Hepatocyte (in vitro differentiated cells): ENCODE results near the gene GNL3. TPM values are rescaled to one million over a fixed set of nuclear protein-coding genes. Genes with fewer than 3 reads are reported as not detected.
"Not testable (repeated sequence)": the region's sequence is repeated elsewhere in the genome, so short reads cannot be mapped to it uniquely, and the experiment has no call there.

Source experiments
- DNase-seq: peaks from one replicate; pipeline ENCODE4 v3.0.0-alpha.2; 2016; ENCODE audit warnings: low spot score
- H2AFZ ChIP-seq: fragments of 200-600 bp; sonication (generic); 2 replicates; pipeline ENCODE4 v1.6.0; 2016; ENCODE audit warnings: antibody characterized with exemption, mild to moderate bottlenecking
- H3K27ac ChIP-seq: fragments of 200-600 bp; sonication (generic); 2 replicates; pipeline ENCODE4 v1.5.1; 2016; ENCODE audit warnings: mild to moderate bottlenecking
- H3K27me3 ChIP-seq: fragments of 200-600 bp; sonication (generic); 2 replicates; pipeline ENCODE4 v1.6.1; 2016
- H3K36me3 ChIP-seq: fragments of 200-600 bp; sonication (generic); replicated peaks from 2 replicates; pipeline ENCODE4 v1.5.1; 2016; ENCODE audit warnings: low read depth; ENCODE audit not compliant: insufficient read depth
- H3K4me1 ChIP-seq: fragments of 200-600 bp; sonication (generic); 2 replicates; pipeline ENCODE4 v1.5.1; 2016; ENCODE audit warnings: mild to moderate bottlenecking, moderate library complexity; ENCODE audit not compliant: insufficient read depth
- H3K4me2 ChIP-seq: fragments of 200-600 bp; sonication (generic); 2 replicates; pipeline ENCODE4 v1.6.0; 2016
- H3K4me3 ChIP-seq: fragments of 200-600 bp; sonication (generic); 2 replicates; pipeline ENCODE4 v1.5.1; 2016; ENCODE audit warnings: mild to moderate bottlenecking
- H3K79me2 ChIP-seq: fragments of 200-600 bp; sonication (generic); 2 replicates; pipeline ENCODE4 v1.6.0; 2017; ENCODE audit warnings: mild to moderate bottlenecking
- H3K9me2 ChIP-seq: fragments of 200-600 bp; sonication (generic); replicated peaks from 2 replicates; pipeline ENCODE4 v1.6.0; 2017; ENCODE audit warnings: mild to moderate bottlenecking; ENCODE audit not compliant: insufficient read depth
- H3K9me3 ChIP-seq: fragments of 200-600 bp; sonication (generic); 2 replicates; pipeline ENCODE4 v1.5.1; 2016; ENCODE audit warnings: low read depth, mild to moderate bottlenecking
- H4K20me1 ChIP-seq: fragments of 200-600 bp; sonication (generic); 2 replicates; pipeline ENCODE4 v1.6.0; 2016; ENCODE audit warnings: mild to moderate bottlenecking; ENCODE audit not compliant: insufficient read depth, poor library complexity, severe bottlenecking
- EZH2 ChIP-seq: fragments of 200-600 bp; sonication (generic); IDR thresholded peaks from 2 replicates; pipeline ENCODE4 v1.6.1; 2016; ENCODE audit warnings: antibody characterized with exemption, mild to moderate bottlenecking, borderline replicate concordance
- EZH2phosphoT487 ChIP-seq: fragments of 200-600 bp; sonication (generic); IDR thresholded peaks from one replicate; pipeline ENCODE4 v1.6.1; 2018; ENCODE audit warnings: antibody characterized with exemption, mild to moderate bottlenecking, low read depth, moderate library complexity; ENCODE audit not compliant: unreplicated experiment, severe bottlenecking
- WGBS: methylation state at CpG from one replicate; pipeline ENCODE4 v1.1.6; 2016; ENCODE audit warnings: low lambda C conversion rate; ENCODE audit errors: missing lambda C conversion rate; 5-methylcytosine and 5-hydroxymethylcytosine counted together
- polyA plus RNA-seq: library from polyadenylated mRNA; unstranded; fragments of >200 nt; fragmentation: Nextera tagmentation; extraction: Ambion mirVana; gene quantifications from 2 replicates; pipeline ENCODE4 v1.2.1, GENCODE V29; 2016
- total RNA-seq: library from RNA; depleted of rRNA; stranded (reverse); fragments of >200 nt; gene quantifications from 2 replicates; pipeline ENCODE4 v1.2.3, GENCODE V29; 2014
- TF ChIP-seq, protein P1 (sequence below): fragments of 200-600 bp; sonication (generic); IDR thresholded peaks from 2 replicates; pipeline ENCODE4 v1.5.1; 2016; ENCODE audit warnings: antibody characterized with exemption, mild to moderate bottlenecking; ENCODE audit not compliant: poor library complexity

The GNL3 gene
- total and polyA plus RNA-seq, 2 experiments from 2014 or later: 82.6 to 84.8 TPM

DNA sequence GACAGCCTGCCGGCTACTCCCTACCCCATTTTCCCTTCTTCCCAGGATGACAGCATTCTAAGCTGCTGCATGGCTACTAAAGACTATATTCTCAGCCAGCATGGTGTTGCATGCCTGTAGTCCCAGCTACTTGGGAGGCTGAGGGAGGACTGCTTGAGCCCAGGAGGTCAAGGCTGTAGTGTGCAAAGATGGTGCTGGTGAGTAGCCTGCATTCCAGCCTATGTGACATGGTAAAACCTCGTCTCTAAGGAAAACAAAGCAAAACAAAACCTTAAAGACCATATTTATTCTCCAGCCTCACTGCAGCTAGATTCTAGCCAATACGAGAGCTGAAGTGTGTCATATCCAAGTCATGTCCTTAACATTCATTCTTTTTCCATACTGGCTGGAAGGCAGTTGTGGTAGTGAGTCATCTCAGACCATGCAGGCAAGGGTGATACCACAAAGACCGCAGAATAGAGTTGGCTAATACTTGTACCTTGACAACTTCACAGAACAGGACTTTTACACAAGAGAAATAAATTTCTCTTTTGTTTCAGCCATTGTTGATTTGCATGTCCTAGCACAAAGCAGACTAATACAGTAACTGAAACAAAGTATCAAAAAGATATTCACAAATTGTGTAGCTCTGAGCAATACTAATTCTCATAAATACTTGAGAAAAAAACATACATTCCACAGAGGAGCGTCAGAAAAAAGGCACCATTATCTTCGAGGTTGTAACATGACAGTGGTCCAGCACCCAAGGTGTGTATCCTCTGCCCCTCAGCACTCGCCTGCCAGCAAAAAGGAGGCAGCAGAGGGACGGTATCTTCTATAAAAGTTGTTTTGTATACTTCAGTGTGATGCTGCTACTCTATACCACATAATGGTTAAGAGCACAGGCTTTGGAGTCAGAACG lies 15.0 kb upstream of the GNL3 start:
- WGBS: 88% methylated on average over 9 of the region's 9 CpGs
- Histone ChIP-seq H2AFZ (no peak overlapping the region), H3K9me3 (no peaks in the 10 kb centered on the region), H3K9me2 (no peaks in the 10 kb centered on the region), H3K36me3 (no peaks in the 10 kb centered on the region), H3K27me3 (no peaks in the 10 kb centered on the region), H3K79me2 (peaks cover 44% of the 10 kb centered on the region), H3K4me2 (no peak overlapping the region), H3K4me3 (no peak overlapping the region), H3K4me1 (no peaks in the 10 kb centered on the region), H3K27ac (peak overlapping the region; percentile 67), H4K20me1 (no peaks in the 10 kb centered on the region)
- peak; percentile 52 for DNase-seq
- TF ChIP-seq EZH2: no peak
- TF ChIP-seq EZH2phosphoT487: no peak
- TF ChIP-seq, protein P1, sequence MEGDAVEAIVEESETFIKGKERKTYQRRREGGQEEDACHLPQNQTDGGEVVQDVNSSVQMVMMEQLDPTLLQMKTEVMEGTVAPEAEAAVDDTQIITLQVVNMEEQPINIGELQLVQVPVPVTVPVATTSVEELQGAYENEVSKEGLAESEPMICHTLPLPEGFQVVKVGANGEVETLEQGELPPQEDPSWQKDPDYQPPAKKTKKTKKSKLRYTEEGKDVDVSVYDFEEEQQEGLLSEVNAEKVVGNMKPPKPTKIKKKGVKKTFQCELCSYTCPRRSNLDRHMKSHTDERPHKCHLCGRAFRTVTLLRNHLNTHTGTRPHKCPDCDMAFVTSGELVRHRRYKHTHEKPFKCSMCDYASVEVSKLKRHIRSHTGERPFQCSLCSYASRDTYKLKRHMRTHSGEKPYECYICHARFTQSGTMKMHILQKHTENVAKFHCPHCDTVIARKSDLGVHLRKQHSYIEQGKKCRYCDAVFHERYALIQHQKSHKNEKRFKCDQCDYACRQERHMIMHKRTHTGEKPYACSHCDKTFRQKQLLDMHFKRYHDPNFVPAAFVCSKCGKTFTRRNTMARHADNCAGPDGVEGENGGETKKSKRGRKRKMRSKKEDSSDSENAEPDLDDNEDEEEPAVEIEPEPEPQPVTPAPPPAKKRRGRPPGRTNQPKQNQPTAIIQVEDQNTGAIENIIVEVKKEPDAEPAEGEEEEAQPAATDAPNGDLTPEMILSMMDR: no peak

DNA sequence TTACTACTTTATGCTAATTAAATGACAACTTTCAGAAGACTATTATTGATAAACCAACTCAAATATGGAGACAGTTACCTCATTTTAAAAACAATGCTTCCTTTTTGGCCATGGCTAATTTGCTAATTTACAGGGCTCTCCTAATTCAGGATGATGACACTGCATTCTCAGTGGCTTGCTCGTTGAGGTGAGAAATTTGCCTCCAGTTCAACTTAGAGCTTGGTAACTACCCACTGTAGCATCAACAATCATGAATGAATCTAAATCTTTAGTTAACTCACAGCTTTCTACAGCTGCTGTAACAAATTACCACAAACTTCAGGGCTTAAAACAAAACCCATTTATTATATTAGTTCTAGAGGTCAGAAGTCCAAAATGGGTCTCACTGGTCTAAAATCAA lies 14.2 kb upstream of the GNL3 start:
- H3K4me1 ChIP-seq: no peaks in the 10 kb centered on the region
- no peak for DNase-seq
- no peak overlapping the region for H2AFZ ChIP-seq
- no peaks in the 10 kb centered on the region for H3K27me3 ChIP-seq
- 90% methylated on average over 1 of the region's 1 CpG for WGBS
- H3K27ac ChIP-seq: peak overlapping the region; percentile 66
- H3K9me2 ChIP-seq: no peaks in the 10 kb centered on the region
- H3K4me3 ChIP-seq: no peak overlapping the region
- no peaks in the 10 kb centered on the region for H3K36me3 ChIP-seq
- no peak overlapping the region for H3K4me2 ChIP-seq
- H4K20me1 ChIP-seq: no peaks in the 10 kb centered on the region
- TF ChIP-seq, protein P1: no peak
- TF ChIP-seq EZH2: no peak
- no peak for TF ChIP-seq EZH2phosphoT487
- H3K79me2 ChIP-seq: peaks cover 47% of the 10 kb centered on the region
- H3K9me3 ChIP-seq: no peaks in the 10 kb centered on the region

DNA sequence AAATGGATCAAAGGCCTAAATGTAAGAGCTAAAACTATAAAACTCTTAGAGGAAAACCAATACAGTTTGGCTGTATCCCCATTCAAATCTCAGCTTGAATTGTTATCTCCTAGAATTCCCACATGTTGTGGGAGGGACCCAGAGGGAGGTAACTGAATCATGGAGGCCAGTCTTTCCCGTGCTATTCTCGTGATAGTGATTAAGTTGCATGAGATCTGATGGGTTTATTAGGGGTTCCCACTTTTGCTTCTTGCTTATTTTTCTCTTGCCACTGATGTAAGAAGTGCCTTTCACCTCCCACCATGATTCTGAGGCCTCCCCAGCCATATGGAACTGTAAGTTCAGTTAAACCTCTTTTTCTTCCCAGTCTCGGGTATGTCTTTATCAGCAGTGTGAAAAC lies 9.6 kb upstream of the GNL3 start:
- not testable (repeated sequence) for H3K27me3 ChIP-seq, H3K9me2 ChIP-seq, H3K27ac ChIP-seq, H3K4me1 ChIP-seq, H3K9me3 ChIP-seq, H2AFZ ChIP-seq, H3K4me3 ChIP-seq, H4K20me1 ChIP-seq, H3K4me2 ChIP-seq, DNase-seq, H3K36me3 ChIP-seq
- H3K79me2 ChIP-seq: peaks cover 76% of the 10 kb centered on the region
- 90% methylated on average over 3 of the region's 3 CpGs for WGBS
